ENCODE data around the gene ROCK1.
"Not testable (repeated sequence)": the region's sequence is repeated elsewhere in the genome, so short reads cannot be mapped to it uniquely, and the experiment has no call there.

ROCK1 gene

GRCh38 chr18:21111346-21112139 is at the start of gene ROCK1:
Gene ROCK1, minus strand, starts transcription at chr18:21111813. Its CDS starts 903 bp downstream, at chr18:21110910.
- DNase-seq, result peak; percentile 97

- DNase-seq, result no peak
These were observed 43.8 kb upstream of the ROCK1 start for GRCh38 chr18:21155443-21155842.

- no peak for DNase-seq
These were observed 34.4 kb upstream of the ROCK1 start for GRCh38 chr18:21146016-21146415.

- no peak for DNase-seq
These were observed 33.8 kb upstream of the ROCK1 start for GRCh38 chr18:21145371-21145770.

- DNase-seq, result no peak
These were observed 30.2 kb upstream of the ROCK1 start for GRCh38 chr18:21141668-21142422.

- not testable (repeated sequence) for DNase-seq
These were observed 26.3 kb upstream of the ROCK1 start for GRCh38 chr18:21137719-21138488.

- peak; percentile 29 for DNase-seq
These were observed 23.3 kb upstream of the ROCK1 start for GRCh38 chr18:21134895-21135294.

GRCh38 chr18:21132398-21132918 is 20.8 kb upstream of the ROCK1 start:
- no peak for DNase-seq

- DNase-seq, result no peak
These were observed 20.1 kb upstream of the ROCK1 start for GRCh38 chr18:21131698-21132227.

- peak; percentile 70 for DNase-seq
These were observed 18.1 kb upstream of the ROCK1 start for GRCh38 chr18:21129566-21130216.

- no peak for DNase-seq
These were observed 11.8 kb upstream of the ROCK1 start for GRCh38 chr18:21123290-21123926.

GRCh38 chr18:21118806-21119205 is 7.2 kb upstream of the ROCK1 start:
- no peak for DNase-seq

- peak; percentile 89 for DNase-seq
These were observed 6.0 kb upstream of the ROCK1 start for GRCh38 chr18:21117409-21118131.

- DNase-seq, result peak; percentile 77
These were observed 4.2 kb upstream of the ROCK1 start for GRCh38 chr18:21115519-21116411.

GRCh38 chr18:21112543-21113105 is 1.0 kb upstream of the ROCK1 start:
- DNase-seq, result peak; percentile 11

- no peak for DNase-seq
These were observed 494 bp upstream of the ROCK1 start for GRCh38 chr18:21112140-21112473.

- peak; percentile 47 for DNase-seq
These were observed 784 bp downstream of the ROCK1 start for GRCh38 chr18:21110713-21111345.

- peak; percentile 36 for DNase-seq
These were observed 1.5 kb downstream of the ROCK1 start for GRCh38 chr18:21109936-21110712.
